Calu3 (cell line): ENCODE data around the gene IFNLR1. TPM values are rescaled to one million over a fixed set of nuclear protein-coding genes. Genes with fewer than 3 reads are reported as not detected.

Source experiments
- BruUV-seq: library from RNA; stranded (reverse); fragments of 400-500 nt; replicated peaks from 2 replicates; lab custom pipeline; 2021; lab: Mats Ljungman, UMichigan
- CTCF ChIA-PET: fragments of 300-600 bp; sonication (Branson Sonifier 250); formaldehyde crosslinking; loops from one replicate; lab custom pipeline; 2022; ENCODE audit warnings: antibody characterized with exemption; lab: Charles Lee
- DNase-seq: peaks from one replicate; pipeline ENCODE4 v3.0.0; 2022
- H3K27ac Mint-ChIP-seq: one replicate; pipeline ENCODE4 v1.8.0; 2022; ENCODE audit warnings: mixed read lengths; ENCODE audit not compliant: unreplicated experiment
- H3K27me3 Mint-ChIP-seq: one replicate; pipeline ENCODE4 v1.8.0; 2022; ENCODE audit warnings: mixed read lengths; ENCODE audit not compliant: unreplicated experiment
- H3K36me3 Mint-ChIP-seq: one replicate; pipeline ENCODE4 v1.8.0; 2022; ENCODE audit warnings: mild to moderate bottlenecking, moderate library complexity, mixed read lengths; ENCODE audit not compliant: insufficient read depth, unreplicated experiment
- H3K4me1 Mint-ChIP-seq: one replicate; pipeline ENCODE4 v1.8.0; 2022; ENCODE audit warnings: mild to moderate bottlenecking, low read depth, mixed read lengths; ENCODE audit not compliant: unreplicated experiment
- H3K4me3 Mint-ChIP-seq: one replicate; pipeline ENCODE4 v1.8.0; 2022; ENCODE audit warnings: mild to moderate bottlenecking, low read depth, moderate library complexity, mixed read lengths; ENCODE audit not compliant: unreplicated experiment
- H3K9me3 Mint-ChIP-seq: one replicate; pipeline ENCODE4 v1.8.0; 2022; ENCODE audit warnings: low read depth, mixed read lengths; ENCODE audit not compliant: unreplicated experiment
- intact Hi-C: fragments of 100-400 bp; cut with micrococcal nuclease; formaldehyde crosslinking; loops from one replicate; pipeline ENCODE4 v1.10.0; 2022; ENCODE audit not compliant: unreplicated experiment
- total RNA-seq: library from RNA; stranded (reverse); gene quantifications from 2 replicates; pipeline ENCODE4 v1.2.3, GENCODE V29; 2022
- TF ChIP-seq, protein P1 (sequence below): fragments of 200-600 bp; IDR thresholded peaks from one replicate; pipeline ENCODE4 v1.8.0; 2022; ENCODE audit warnings: antibody characterized with exemption; ENCODE audit not compliant: unreplicated experiment

Gene IFNLR1
- total RNA-seq, 1 experiment from 2014 or later = 4.5 TPM

- CTCF ChIA-PET = interaction anchor here (0.5 to 1.0 kb wide), 2 partner anchors 45 to 1657 kb away, joined by 3 to 4 read pairs; no protein-coding TSS in a partner anchor
- no peak for DNase-seq
- BruUV-seq = no TSS peak
- TF ChIP-seq, protein P1, sequence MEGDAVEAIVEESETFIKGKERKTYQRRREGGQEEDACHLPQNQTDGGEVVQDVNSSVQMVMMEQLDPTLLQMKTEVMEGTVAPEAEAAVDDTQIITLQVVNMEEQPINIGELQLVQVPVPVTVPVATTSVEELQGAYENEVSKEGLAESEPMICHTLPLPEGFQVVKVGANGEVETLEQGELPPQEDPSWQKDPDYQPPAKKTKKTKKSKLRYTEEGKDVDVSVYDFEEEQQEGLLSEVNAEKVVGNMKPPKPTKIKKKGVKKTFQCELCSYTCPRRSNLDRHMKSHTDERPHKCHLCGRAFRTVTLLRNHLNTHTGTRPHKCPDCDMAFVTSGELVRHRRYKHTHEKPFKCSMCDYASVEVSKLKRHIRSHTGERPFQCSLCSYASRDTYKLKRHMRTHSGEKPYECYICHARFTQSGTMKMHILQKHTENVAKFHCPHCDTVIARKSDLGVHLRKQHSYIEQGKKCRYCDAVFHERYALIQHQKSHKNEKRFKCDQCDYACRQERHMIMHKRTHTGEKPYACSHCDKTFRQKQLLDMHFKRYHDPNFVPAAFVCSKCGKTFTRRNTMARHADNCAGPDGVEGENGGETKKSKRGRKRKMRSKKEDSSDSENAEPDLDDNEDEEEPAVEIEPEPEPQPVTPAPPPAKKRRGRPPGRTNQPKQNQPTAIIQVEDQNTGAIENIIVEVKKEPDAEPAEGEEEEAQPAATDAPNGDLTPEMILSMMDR = no peak
- Mint-ChIP-seq H3K4me3 (no peak overlapping the region), H3K36me3 (no peaks in the 10 kb centered on the region), H3K4me1 (peaks cover 16% of the 10 kb centered on the region), H3K9me3 (no peaks in the 10 kb centered on the region), H3K27ac (no peak overlapping the region), H3K27me3 (no peaks in the 10 kb centered on the region)
- intact Hi-C loops = no loop called here
Measured at GRCh38 chr1:24105368-24106160, 81.5 kb downstream of the IFNLR1 start.

DNA sequence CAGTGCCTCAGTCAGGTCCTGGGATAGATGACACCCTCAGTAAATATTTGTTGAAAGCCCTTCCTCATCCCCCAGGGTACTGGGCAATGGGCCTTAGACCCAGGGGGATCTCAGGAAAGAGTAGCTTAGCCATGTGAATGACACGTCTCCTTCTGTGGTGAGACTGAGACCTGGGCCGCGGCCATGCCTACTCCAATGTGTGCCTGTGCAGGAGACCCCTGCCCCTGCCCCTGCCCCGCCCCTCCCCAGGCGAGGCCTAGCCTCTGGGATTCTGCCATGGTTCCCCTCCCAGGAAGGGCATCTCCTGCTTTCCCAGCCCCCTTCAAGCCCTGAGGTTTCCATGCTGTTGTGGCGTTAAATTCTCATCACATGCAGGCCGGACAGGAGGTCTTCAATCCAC is 82.2 kb downstream of the IFNLR1 start:
- DNase-seq = no peak
- intact Hi-C loops = no loop called here
- Mint-ChIP-seq H3K9me3 (no peaks in the 10 kb centered on the region), H3K27me3 (no peaks in the 10 kb centered on the region), H3K4me3 (no peak overlapping the region), H3K36me3 (no peaks in the 10 kb centered on the region), H3K27ac (no peak overlapping the region), H3K4me1 (peaks cover 16% of the 10 kb centered on the region)
- no TSS peak for BruUV-seq
- TF ChIP-seq, protein P1 = no peak
- CTCF ChIA-PET = interaction anchor here (0.5 to 1.0 kb wide), 2 partner anchors 46 to 1657 kb away, joined by 3 to 4 read pairs; no protein-coding TSS in a partner anchor

Other genes with a start within 250 kb of the IFNLR1 start
- gene PNRC2, start 227.5 kb downstream of the IFNLR1 start, total RNA-seq = 57.9 and 59.0 TPM in 2 replicates
- 113 and 121 TPM in 2 replicates for gene SRSF10, start 207.0 kb downstream of the IFNLR1 start, total RNA-seq
- 0.42 and 1.0 TPM in 2 replicates for gene MYOM3, start 75.2 kb downstream of the IFNLR1 start, total RNA-seq
- 1.3 and 2.0 TPM in 2 replicates for gene IL22RA1, start 44.1 kb downstream of the IFNLR1 start, total RNA-seq
- gene GRHL3, start 132.1 kb upstream of the IFNLR1 start, total RNA-seq = 1.4 and 2.9 TPM in 2 replicates
- 9.1 and 10.4 TPM in 2 replicates for gene STPG1, start 226.5 kb upstream of the IFNLR1 start, total RNA-seq
- gene NIPAL3, start 228.5 kb upstream of the IFNLR1 start, total RNA-seq = 28.8 and 30.8 TPM in 2 replicates